ENCODE results near the gene A2ML1. TPM values are rescaled to one million over a fixed set of nuclear protein-coding genes. Genes with fewer than 3 reads are reported as not detected.

The A2ML1 gene
- total and polyA plus RNA-seq, 2 of the 4 experiments (the other 2 are of a cell fraction) = not detected

DNA sequence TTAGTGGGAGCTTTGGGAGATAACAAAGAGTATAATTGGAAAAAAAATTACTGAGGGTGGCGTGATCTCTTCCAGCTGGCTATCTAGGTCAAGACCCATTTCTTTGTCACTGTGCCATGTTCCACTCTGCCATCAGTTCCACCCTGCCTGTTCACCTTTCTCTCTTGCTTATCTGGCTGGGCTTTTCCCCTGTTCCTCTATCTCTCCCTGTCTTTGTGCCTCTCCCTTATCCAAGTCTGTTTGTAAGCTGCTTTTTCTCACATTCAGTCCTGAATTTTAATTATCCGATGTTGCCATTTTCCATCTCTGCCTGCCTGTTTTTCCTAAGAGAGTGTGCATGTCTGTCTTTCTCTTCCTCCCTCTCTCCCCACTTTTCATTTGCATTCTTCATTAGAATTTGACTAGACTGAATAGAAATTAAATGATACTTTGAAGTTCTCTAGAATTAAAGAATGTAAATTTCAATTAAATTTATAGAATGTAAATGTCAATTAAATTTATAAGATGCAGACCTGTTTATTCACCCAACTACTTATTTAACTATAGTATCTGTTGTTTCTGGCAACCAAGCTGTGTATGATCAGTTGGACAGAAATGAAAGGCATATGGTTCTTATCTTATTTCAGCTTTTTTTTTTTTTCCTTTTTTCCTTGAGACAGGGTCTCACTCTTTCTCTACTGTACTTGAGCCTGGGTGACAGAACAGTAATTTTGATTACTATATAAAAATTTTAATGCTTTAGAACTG is 40.9 kb upstream of the A2ML1 start:
- peaks cover 4% of the 10 kb centered on the region; the same call in 1 of the 2 replicates for H3K4me1 ChIP-seq (ENCODE audit: control insufficient read depth, insufficient read depth, low read length)
- H2AK9ac ChIP-seq (replicated peaks; ENCODE audit: low read depth, low read length, poor library complexity) = no peak overlapping the region
- intact Hi-C loops (cut with micrococcal nuclease) (loop anchor here (5.0 kb wide), 1 partner anchor 84 kb away; the partner anchor contains the start of gene RIMKLB), dilution Hi-C loops (cut with HindIII; ENCODE audit: low sequenced_read_pairs, unreplicated experiment) (no loop called here), in situ Hi-C loops (cut with MboI; ENCODE audit: low sequenced_read_pairs) (no loop called here)
- TF ChIP-seq MAFK (IDR thresholded peaks at IDR 0.05; ENCODE audit: low read depth, low read length) (no peak), RCOR1 (IDR thresholded peaks at IDR 0.05; ENCODE audit: insufficient replicate concordance, low read length) (no peak)
- POLR2A ChIA-PET (ENCODE audit: unreplicated experiment) = no interaction called here
- no peak overlapping the region for H3K23ac ChIP-seq (ENCODE audit: low read depth, low read length)
- H2BK20ac ChIP-seq (ENCODE audit: low read depth, low read length) = no peak overlapping the region
- peaks cover 3% of the 10 kb centered on the region; the same call in 1 of the 2 replicates for H3K9me1 ChIP-seq (ENCODE audit: insufficient read depth, low read length)
- H4K5ac ChIP-seq (ENCODE audit: low read depth, low read length) = no peak overlapping the region
- no peak overlapping the region for H2AFZ ChIP-seq (replicated peaks; ENCODE audit: low read length, poor library complexity)
- no peak overlapping the region for H4K8ac ChIP-seq (ENCODE audit: low read depth in 2 of 2, low read length in 2 of 2)
- H4K91ac ChIP-seq (ENCODE audit: insufficient read depth, low read depth, low read length) = no peak overlapping the region
- WGBS, 2 experiments (ENCODE audit: extremely low coverage in 2 of 2, insufficient read length in 1 of 2) = 67% methylated on average over 1 of the region's 2 CpGs; no CpG with 5 or more reads in 1 of the 2 experiments
- H2BK15ac ChIP-seq (ENCODE audit: low read depth, low read length) = no peak overlapping the region
- H2BK5ac ChIP-seq (ENCODE audit: low read depth, low read length, poor library complexity, severe bottlenecking) = no peak overlapping the region
- H3K56ac ChIP-seq (ENCODE audit: extremely low read depth, insufficient read depth, low read length) = no peak overlapping the region
- H3K4me2 ChIP-seq (ENCODE audit: low read depth, low read length) = no peak overlapping the region
- H3K27me3 ChIP-seq (ENCODE audit: control insufficient read depth, insufficient read depth, low read length) = no peaks in the 10 kb centered on the region
- BruUV-seq (replicated peaks) = no TSS peak
- H3K36me3 ChIP-seq (ENCODE audit: control insufficient read depth, insufficient read depth, low read length) = no peaks in the 10 kb centered on the region
- no peak overlapping the region for H3K14ac ChIP-seq (replicated peaks; ENCODE audit: low read depth, low read length)
- no peaks in the 10 kb centered on the region for H3K9me3 ChIP-seq (ENCODE audit: control insufficient read depth, insufficient read depth, low read length)
- no peak overlapping the region for H3K18ac ChIP-seq (ENCODE audit: low read depth, low read length)
- no peak overlapping the region for H2AK5ac ChIP-seq (ENCODE audit: low read depth, low read length)
- no peaks in the 10 kb centered on the region for H4K20me1 ChIP-seq (ENCODE audit: insufficient read depth, low read length)
- no peak overlapping the region for H3K27ac ChIP-seq (ENCODE audit: insufficient read depth, low read length)
- H3K9ac ChIP-seq (ENCODE audit: low read depth, low read length) = no peak overlapping the region
- H3K79me1 ChIP-seq (ENCODE audit: low read depth in 1 of 2, low read length in 2 of 2) = no peaks in the 10 kb centered on the region
- no peak for DNase-seq
- H3K4me3 ChIP-seq (ENCODE audit: insufficient read depth, low read depth, low read length) = no peak overlapping the region
- CTCF ChIA-PET = interaction anchor here (1.0 kb wide), 1 partner anchor 110 kb away, joined by 3 read pairs; no protein-coding TSS in a partner anchor
- no peak overlapping the region for H3K4ac ChIP-seq (ENCODE audit: low read depth, low read length)
- ATAC-seq (ENCODE audit: low read depth) = no peak
- no peak overlapping the region for H2BK120ac ChIP-seq (ENCODE audit: low read depth, low read length)
